K562 (cell line): Measurements from ENCODE around the gene TMEM101.

Source experiments
- KDM1A ChIP-seq, 2 experiments: fragments of 450-650 bp; IDR thresholded peaks; 2 replicates each; pipeline ENCODE4 v1.6.1; 2016; ENCODE audit warnings: mild to moderate bottlenecking in 2 of 2
- ZNF316 ChIP-seq: fragments of 450-650 bp; IDR thresholded peaks from 2 replicates; pipeline ENCODE4 v1.6.1; 2016
- ZNF384 ChIP-seq: IDR thresholded peaks from 2 replicates; pipeline ENCODE4 v1.6.1; 2012; ENCODE audit warnings: low read depth, low read length, improper control_type of control experiment
- TF ChIP-seq, protein P1 (sequence below): sonication (generic); formaldehyde crosslinking; IDR thresholded peaks from 2 replicates; pipeline ENCODE4 v1.5.0; 2020; ENCODE audit warnings: missing genetic modification reagents
- TF ChIP-seq, protein P2 (sequence below), 3 experiments: IDR thresholded peaks in 2 of 3; conservative IDR thresholded peaks in 1 of 3; 2 replicates each; pipeline ENCODE4 v1.5.1; 2011 to 2012; ENCODE audit warnings: low read length in 3 of 3, mild to moderate bottlenecking in 3 of 3, control low read depth in 2 of 3, improper control_type of control experiment in 1 of 3, inconsistent platforms in 1 of 3, low read depth in 1 of 3, mixed read lengths in 1 of 3, moderate library complexity in 1 of 3; ENCODE audit not compliant: insufficient read depth in 2 of 3

DNA sequence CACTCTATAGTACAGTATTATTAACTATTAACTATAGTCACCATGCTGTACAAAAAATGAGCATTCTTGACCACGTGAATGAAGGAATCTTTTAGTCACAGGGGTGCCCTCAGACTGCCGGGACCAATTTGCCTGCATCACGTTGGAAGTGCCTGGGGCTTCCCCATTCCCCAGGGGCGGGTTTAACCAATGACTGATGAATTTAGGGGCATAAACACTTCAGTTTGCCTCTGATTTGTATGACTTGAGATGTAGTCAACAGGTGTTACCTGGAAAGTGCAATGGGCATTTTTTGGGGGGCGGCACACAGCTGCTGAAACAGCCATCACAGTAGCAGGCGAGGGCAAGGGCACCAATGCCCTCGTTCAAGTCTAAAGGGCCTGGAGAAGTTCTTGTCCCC is 52.3 kb downstream of the TMEM101 start:
- TF ChIP-seq, protein P1, sequence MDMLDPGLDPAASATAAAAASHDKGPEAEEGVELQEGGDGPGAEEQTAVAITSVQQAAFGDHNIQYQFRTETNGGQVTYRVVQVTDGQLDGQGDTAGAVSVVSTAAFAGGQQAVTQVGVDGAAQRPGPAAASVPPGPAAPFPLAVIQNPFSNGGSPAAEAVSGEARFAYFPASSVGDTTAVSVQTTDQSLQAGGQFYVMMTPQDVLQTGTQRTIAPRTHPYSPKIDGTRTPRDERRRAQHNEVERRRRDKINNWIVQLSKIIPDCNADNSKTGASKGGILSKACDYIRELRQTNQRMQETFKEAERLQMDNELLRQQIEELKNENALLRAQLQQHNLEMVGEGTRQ (CRISPR knock-in tag): no peak
- TF ChIP-seq, protein P2, sequence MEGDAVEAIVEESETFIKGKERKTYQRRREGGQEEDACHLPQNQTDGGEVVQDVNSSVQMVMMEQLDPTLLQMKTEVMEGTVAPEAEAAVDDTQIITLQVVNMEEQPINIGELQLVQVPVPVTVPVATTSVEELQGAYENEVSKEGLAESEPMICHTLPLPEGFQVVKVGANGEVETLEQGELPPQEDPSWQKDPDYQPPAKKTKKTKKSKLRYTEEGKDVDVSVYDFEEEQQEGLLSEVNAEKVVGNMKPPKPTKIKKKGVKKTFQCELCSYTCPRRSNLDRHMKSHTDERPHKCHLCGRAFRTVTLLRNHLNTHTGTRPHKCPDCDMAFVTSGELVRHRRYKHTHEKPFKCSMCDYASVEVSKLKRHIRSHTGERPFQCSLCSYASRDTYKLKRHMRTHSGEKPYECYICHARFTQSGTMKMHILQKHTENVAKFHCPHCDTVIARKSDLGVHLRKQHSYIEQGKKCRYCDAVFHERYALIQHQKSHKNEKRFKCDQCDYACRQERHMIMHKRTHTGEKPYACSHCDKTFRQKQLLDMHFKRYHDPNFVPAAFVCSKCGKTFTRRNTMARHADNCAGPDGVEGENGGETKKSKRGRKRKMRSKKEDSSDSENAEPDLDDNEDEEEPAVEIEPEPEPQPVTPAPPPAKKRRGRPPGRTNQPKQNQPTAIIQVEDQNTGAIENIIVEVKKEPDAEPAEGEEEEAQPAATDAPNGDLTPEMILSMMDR (IDR thresholded peaks at IDR 0.05 in 2 of 3, conservative IDR thresholded peaks at IDR 0.05 in 1 of 3; ENCODE audit: insufficient read depth in 2 of 3, low read depth in 1 of 3, low read length in 3 of 3): no peak
- TF ChIP-seq KDM1A (IDR thresholded peaks at IDR 0.05) (no peak), ZNF384 (no peak), ZNF316 (no peak)
